HG02973 (cell line): ENCODE data around the gene EIF3B.
A peak's percentile ranks its signal among the peaks of the same experiment; 100 is the strongest.
"Not testable (repeated sequence)": the region's sequence is repeated elsewhere in the genome, so short reads cannot be mapped to it uniquely, and the experiment has no call there.

Experiments used
- ATAC-seq: cut with Tn5 transposase; IDR thresholded peaks from one replicate; pipeline ENCODE4 v1.9.1; 2021; ENCODE audit warnings: moderate library complexity; ENCODE audit not compliant: unreplicated experiment

Gene EIF3B

DNA sequence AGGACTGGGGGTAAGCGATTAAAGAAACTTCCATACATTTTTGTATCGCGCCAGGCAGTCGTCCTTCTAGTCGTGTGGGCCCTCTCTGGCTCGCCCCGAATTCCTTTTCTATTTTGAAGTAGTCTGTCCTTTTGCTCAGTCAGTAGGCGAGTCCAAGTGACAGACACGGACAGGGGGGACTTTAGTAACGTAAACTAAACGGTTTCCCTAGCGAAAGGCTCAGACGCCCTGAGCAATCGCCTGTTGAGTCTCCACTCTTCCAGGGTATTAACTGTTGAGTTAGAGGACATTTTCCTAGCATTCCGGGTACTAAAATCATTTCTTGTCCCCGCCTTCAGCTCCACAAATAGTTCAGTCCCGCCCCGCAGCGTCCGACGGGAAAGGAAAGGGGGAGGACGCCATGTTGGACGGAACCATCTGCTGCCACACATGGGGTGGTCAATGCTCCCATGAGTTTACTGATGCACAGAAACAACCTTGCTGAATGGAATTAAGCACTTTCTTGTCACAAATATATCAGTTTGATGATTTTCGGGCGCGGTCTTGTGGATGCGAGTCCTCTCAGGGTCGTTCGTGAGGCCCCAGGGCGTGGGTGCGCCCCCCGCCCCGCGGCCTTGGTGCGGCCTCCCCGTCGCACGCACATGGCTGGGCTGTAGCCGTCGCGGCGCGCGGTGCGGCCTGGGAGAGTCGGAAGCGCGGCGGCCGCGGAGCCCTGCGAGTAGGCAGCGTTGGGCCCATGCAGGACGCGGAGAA lies at the start of gene EIF3B:
Gene EIF3B, plus strand, starts transcription at position 642 of the 753 bp plus-strand sequence. Its CDS starts 95 bp downstream, at position 737.
- peak; percentile 78 for ATAC-seq

DNA sequence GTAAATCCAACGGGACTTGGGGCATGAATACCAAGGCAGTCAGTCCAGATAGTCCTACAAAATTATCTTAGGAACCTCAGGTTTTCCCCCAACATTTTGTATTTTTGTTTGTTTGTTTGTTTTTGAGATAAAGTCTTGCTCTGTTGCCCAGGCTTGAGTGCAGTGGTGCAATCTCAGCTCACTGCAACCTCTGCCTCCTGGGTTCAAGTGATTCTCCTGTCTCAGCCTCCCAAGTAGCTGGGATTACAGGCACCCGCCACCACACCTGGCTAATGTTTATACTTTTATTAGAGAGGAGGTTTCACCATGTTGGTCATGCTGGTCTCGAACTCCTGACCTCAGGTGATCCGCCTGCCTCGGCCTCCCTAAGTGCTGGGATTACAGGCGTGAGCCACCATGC lies 49.4 kb upstream of the EIF3B start:
- not testable (repeated sequence) for ATAC-seq

DNA sequence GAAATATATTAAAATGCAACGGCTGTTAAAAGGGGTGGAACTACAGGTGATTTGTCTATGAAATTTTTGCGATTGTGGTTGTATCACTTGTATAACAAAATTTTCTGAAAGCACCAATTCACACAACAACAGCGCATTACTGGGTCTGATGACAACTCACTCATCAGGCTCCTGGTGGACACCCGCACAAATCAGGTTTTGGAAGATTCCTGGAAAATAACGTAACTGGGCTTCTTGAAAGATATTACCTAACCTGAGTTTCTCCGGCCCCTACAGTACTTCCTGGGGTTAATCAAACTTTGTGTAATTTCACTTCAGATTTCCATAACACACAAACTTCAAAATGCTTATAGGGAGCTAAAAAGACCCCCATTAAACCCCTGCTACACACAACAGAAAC lies 47.9 kb upstream of the EIF3B start:
- ATAC-seq = no peak

DNA sequence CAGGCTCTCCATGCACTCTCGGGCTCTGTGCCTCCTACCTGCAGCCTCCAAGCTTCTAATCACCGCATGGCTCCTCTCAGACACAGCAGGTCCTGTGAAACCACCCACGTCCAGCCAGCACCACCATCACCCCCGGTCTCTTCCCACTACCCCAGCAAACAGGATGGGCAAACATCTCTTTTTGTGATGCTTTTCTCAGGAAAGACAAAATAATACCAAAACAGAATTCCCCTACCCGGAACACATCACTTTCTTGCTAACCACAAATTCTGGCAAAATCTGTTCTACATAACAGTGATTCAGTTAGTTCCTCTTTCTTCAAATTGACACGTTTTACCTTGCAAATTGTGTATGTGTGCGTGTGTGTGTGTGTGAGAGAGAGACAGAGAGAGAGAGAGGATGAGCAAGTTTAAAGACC lies 46.9 kb upstream of the EIF3B start:
- ATAC-seq = peak; percentile 59

DNA sequence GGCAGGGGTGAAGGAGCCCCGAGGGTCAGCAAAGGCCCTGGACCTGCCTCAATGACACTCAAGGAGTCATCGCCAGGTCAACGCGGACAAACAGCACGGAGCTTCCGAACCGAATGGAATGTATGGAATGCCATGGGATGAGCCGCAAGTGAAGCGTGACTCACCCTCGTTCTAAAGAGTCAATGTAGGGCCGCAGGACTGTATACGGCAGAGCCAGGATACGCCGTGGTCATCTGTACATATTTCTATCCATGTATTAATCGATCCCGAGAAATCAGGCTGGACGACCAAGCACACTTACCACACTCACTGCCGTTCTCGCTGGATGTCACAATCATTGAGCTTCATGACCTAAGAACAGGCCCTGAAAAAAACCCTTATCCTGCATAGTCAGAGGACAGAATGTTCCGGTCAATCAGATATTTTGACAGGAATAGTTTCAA lies 44.7 kb upstream of the EIF3B start:
- ATAC-seq = no peak

DNA sequence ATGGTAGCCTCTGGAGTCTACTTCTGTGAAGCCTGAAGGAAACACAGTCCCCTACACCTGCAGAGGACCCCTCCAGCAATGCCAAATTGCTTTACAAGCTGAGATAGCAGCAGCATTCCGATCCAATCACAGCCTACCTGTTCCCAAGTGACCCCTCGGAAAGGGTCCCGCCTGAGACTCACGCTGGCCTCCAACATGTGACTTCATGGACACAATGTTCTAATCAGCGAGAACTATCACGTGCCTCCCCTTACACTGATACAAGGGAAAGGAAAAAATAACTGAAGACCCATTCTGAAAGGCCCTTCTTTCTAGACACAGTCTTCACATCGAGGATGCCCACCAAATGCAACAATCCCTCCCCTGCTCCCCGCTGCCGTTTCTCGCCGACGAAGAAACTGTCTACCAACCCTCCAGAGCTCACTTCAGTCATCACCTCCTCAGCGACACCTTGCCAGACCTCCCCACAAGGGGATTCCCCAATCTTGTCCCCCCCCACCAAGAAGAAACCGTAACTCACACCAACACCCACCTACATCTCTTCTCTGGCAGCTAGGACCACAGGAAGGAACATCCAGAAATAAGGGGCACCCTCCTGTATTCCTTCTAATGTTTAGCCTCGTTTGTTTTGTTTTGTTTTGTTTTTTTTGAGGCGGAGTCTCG lies 42.2 kb upstream of the EIF3B start:
- ATAC-seq = no peak

DNA sequence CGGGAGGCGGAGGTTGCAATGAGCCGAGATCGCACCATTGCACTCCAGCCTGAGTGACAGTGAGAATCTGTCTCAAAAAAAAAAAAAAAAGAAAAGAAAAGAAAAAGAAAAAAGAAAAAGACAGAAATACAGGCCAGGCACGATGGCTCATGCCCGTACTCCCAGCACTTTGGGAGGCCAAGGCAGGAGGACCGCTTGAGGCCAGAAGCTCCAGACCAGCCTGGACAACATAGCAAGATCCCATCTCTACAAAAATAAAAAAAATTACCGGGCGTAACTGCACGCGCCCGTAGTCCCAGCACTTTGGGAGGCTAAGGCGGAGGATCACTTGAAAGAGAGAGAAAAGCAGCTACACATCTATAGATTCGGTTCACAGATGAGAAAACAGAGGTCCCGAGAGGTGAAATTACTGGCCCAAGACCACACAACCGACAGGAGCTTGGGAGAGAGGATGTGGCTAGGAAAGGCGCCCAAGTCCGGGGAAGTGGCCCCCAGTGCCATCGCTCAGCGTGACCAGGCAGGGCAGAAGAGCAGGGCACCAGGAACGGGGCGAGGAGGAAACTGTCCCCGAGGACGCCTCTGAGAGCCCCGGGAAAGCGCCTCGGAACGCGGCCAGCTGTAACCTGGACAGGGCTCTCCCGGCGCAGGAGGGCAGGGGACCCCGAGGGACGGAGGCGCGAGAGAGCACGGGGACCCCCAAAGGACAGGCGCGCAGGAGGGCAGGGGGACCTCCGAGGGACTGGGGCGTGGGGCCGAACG lies 41.0 kb upstream of the EIF3B start:
- ATAC-seq = peak; percentile 6

DNA sequence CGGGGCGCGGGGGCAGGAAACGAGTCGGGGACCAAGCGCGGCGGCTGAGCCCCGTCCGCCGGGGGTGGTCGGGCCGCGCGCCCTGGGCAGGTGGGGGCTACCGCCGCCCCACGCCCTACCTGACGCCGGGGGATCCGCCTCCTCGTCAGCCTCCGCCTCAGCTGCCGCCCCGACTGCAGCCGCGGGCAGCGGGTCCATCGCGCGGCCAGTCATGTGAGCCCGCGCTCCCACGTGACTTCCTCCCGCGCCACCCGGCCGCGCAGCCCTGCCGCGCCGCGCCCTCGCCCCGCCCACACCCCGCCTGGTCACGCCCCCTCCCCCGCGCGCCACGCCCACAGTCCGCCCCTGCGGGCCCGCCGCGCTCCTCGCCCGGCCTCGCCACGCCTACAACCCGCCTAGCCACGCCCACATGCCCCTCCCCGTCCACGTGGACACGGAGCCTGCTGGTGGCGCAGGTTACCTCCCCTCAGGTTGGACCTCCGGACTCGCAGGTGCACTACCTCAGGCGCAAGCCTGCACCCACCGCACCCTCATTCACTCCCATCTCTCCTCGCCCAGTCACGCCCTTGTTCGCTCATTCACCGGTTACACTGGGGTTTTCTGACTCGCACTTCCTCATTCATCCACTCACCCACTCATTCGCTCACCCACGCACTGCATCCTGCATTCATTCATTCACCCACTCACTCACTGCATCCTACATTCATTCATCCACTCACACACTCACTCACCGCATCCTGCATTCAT lies 40.2 kb upstream of the EIF3B start, which contains the start of gene SNX8:
Gene SNX8, minus strand, starts transcription at position 233 of the 747 bp plus-strand sequence. Its CDS starts 20 bp downstream, at position 213.
- peak; percentile 67 for ATAC-seq

DNA sequence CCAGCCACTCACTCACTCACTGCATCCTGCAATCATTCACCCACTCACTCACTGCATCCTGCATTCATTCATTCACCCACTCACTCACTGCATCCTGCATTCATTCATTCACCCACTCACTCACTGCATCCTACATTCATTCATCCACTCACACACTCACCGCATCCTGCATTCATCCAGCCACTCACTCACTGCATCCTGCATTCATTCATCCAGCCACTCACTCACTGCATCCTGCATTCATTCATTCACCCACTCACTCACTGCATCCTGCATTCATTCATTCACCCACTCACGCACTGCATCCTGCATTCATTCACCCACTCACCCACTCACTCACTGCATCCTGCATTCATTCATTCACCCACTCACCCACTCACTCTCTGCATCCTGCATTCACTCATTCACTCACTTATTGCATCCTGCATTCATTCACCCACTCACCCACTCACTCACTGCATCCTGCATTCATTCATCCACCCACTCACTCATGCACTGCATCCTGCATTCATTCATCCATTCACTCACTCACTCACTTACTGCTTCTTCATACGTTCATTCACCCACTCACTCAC lies 39.6 kb upstream of the EIF3B start:
- ATAC-seq = not testable (repeated sequence)

DNA sequence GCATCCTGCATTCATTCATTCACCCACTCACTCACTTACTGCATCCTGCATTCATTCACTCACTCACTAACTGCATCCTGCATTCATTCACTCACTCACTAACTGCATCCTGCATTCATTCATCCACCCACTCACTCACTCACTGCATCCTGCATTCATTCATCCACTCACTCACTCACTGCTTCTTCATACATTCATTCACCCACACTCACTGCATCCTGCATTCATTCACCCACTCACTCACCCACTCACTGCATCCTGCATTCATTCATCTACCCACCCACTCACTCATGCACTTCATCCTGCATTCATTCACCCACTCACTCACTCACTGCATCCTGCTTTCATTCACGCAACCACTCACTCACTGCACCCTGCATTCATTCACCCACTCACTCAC lies 38.8 kb upstream of the EIF3B start:
- ATAC-seq = no peak

DNA sequence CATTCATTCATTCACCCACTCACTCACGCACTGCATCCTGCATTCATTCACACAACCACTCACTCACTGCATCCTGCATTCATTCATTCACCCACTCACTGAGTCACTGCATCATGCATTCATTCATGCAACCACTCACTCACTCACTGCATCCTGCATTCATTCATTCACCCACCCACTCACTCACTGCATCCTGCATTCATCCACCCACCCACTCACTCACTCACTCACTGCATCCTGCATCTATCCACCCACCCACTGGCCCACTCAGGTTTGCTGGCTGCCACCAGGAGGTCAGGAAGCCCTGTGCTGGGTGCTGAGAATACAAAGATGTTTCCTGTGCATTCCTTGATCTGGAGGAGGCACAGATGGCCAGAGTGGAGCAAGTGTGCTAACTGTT lies 38.0 kb upstream of the EIF3B start:
- ATAC-seq = no peak

DNA sequence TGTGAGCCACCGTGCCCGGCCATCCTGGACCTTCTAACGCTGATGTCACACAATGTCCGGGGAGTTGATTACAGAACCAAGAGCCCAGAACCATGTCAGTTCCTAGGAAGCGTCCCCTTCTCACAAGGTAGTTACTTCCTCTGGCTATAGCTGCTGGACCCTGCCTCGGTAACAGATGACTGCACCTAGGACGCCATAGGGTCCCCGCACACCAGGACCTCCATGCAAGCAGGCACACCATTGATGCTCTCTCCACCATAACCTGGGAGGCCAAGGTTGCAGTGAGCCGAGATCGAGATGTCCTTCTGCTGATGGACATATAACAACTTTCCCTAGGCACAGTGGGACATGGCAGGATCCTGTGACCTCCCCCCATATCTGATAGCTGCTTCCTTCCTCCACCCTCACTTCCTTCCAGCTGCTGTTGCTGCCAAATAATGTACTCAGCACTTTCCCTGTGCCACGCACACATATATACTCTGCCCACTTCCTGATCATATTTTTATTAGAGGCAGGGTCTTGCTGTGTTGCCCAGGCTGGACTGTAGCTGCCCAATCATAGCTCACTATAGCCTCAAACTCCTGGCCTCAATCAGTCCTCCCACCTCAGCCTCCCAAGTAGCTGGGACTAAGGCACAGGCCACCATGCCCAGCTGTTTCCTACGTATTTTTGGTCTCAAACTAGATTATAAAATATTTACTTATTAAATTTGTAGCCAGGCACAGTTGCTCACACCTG lies 36.9 kb upstream of the EIF3B start:
- no peak for ATAC-seq

DNA sequence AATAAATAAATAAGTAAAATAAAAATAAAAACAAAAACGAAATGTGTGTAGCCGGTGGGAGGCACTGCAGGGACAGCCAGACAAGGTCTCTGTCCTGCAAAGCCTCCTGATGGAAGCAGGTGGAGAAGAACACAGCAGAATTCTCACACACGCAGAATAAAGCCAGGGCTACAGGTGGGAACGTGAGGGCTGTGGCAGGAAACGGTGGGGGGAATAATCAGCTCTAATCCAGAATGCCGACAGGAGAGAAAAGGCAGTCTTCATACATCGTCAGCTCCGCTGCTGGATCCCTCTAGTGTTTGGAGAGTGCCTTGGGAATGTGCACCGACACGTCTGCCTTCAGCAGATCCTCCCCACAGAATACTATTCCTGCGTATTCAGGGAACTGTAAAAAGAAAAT lies 33.6 kb upstream of the EIF3B start:
- no peak for ATAC-seq

DNA sequence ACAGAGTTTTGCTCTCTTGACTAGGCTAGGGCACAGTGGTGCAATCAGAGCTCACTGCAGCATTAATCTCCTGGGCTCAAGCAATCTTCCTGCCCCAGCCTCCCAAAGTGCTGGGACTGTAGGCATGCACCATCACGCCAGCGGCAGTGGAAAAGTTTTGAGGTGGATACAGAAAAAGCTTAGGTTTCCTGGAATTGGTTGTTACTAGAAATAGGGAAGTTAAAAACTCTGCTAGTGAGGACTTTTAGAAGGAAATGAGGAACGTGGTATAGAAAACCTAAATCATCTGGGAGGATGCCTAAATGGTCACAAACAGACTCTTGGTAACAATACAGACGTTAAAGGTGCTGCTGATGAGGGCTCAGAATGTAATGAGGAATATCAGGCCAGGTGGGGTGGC lies 29.5 kb upstream of the EIF3B start:
- no peak for ATAC-seq

DNA sequence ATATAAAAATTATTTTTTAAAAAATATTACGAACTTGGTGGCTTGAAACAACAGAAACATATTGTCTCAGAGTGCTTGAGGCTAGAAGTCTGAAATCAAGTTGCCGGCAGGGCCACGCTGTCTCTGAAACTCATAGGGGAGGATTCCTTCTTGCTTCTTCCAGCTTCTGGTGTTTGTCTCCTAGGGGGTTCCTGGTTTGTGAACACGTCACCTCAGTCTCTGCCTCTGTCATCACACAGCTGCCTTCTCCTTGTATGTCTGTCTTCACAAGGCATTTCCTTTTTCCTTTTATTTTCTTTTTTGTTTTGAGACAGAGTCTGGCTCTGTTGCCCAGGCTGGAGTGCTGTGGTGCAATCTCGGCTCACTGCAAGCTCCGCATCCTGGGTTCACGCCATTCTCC lies 27.7 kb upstream of the EIF3B start:
- no peak for ATAC-seq

DNA sequence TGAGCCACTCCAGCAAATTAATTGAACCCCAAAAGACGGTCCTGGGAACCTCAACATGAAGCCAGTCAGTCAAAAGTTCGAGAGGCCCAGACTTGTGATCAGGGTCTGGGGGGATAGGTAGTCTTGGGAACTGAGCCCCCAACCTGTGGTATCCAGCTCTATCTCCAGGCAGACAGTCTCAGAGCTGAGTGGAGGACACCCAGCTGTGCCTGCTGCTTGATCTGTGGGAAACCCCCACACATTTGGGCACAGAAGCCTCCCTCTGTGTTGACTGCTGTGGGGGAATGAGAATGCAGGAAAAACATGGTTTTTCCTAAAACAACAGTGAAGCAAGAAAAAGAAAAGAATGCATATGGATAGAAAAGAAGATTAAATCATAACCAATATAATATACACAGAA lies 24.1 kb upstream of the EIF3B start:
- ATAC-seq = no peak

DNA sequence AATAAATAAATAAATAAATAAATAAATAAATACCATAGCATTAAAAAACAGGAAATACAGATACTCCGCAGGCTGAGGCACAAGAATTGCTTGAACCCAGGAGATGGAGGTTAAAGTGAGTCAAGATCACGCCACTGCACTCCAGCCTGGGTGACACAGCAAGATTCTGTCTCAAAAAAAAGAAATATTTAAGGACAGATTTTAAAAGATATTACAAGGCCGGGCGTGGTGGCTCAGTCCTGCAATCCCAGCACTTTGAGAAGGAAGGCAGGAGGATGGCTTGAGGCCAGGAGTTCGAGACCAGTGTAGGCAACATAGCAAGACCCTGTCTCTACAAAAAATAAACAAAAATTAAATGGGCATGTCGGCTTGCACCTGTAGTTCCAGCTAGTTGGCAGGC lies 22.9 kb upstream of the EIF3B start:
- ATAC-seq = no peak

DNA sequence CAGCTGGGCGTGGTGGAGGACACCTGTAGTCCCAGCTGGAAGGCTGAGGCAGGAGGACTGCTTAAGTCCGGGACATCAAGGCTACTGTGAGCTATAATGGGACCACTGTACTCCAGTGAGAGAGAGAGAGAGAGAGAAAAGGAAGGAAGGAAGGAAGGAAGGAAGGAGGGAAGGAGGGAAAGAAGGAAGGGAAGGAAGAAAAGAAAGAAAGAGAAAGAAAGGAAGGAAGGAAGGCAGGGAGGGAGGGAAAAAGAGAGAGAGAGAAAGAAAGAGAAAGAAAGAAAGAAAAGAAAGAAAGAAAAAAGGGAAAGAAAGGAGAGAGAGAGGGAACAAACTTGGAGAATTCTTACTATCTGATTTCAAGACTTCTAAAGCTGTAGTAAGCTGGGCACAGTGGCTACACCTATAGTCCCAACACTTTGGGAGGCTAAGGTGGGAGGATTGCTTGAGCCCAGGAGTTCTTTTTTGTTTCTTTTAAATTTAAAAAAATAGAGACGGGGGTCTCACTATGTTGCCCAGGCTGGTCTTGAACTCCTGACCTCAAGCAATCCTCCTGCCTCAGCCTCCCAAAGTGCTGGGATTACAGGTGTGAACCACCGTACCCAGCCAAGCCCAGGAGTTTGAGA lies 21.9 kb upstream of the EIF3B start:
- ATAC-seq = not testable (repeated sequence)

DNA sequence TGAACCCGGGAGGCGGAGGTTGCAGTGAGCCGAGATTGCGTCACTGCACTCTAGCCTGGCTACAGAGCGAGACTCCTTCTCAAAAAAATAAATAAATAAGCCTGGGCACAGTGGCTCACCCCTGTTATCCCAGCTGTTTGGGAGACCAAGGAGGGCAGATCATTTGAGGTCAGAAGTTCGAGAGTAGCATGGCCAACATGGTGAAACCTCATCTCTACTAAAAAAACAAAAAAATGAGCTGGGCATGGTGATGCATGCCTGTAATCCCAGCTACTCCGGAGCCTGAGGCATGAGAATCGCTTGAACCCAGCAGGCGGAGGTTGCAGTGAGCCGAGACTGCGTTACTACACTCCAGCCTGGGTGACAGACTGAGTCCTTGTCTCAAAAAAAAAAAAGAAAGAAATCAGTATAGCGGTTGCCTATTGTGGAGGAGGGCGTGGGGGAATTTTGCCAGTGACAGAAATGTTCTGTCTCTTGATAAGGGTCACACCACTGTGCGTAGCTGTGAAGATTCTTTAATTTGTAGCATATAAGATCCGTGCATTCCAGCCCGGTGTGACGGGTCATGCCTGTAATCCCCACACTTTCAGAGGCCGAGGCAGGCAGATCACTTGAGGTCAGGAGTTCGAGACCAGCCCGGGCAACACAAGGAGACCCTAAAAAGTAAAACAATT lies 17.9 kb upstream of the EIF3B start:
- no peak for ATAC-seq
